Activated naive CD8-positive, alpha-beta T cell (primary cell): ENCODE measurements around the gene MICAL3.
A peak's percentile ranks its signal among the peaks of the same experiment; 100 is the strongest.

ENCODE experiments used
- H3K27ac Mint-ChIP-seq: one replicate; pipeline ENCODE4 v1.8.0; 2021; ENCODE audit warnings: mixed read lengths
- H3K27me3 Mint-ChIP-seq: one replicate; pipeline ENCODE4 v1.8.0; 2021; ENCODE audit warnings: mixed read lengths
- H3K36me3 Mint-ChIP-seq: one replicate; pipeline ENCODE4 v1.8.0; 2021; ENCODE audit warnings: mixed read lengths
- H3K4me1 Mint-ChIP-seq: one replicate; pipeline ENCODE4 v1.8.0; 2021; ENCODE audit warnings: low read depth, mixed read lengths
- H3K4me3 Mint-ChIP-seq: one replicate; pipeline ENCODE4 v1.8.0; 2021; ENCODE audit warnings: mild to moderate bottlenecking, mixed read lengths
- H3K9me3 Mint-ChIP-seq: one replicate; pipeline ENCODE4 v1.8.0; 2021; ENCODE audit warnings: low read depth, mixed read lengths

MICAL3 gene

DNA sequence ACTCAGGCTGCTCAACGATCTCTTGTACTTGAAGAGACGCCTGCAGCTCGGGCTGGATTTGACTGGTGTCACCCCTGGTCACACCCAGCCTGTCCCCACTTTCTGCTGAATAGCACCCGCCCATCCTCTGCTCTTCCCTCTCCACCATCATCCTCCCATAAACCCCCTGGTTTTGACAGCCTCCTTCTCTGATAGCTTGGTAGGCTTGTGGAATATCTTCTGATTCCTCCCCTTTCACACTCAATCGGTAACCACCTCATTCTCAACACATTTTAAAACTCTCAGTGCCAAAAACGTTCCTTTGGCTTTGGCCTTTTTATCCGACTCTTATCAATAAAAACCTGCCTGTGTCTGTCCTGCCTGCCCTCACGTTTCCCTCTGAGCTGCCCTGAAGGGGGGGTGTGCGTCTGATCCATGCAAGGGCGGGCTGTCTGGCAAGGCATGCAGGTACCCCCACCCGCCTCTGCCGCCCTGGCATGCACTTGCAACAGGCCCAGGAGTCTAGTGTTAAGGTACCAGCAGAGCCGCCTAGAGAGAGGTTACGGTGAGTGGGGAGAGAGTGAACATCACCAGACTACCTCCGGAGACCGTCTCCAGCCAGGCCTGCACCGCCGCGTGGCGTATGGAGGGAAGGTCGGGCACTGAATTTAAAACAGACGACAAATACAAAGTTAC lies 198.3 kb downstream of the MICAL3 start:
- Mint-ChIP-seq H3K27me3 (no peaks in the 10 kb centered on the region), H3K4me1 (peaks cover 7% of the 10 kb centered on the region), H3K27ac (peak overlapping the region; percentile 54), H3K9me3 (no peaks in the 10 kb centered on the region), H3K36me3 (peaks cover 2% of the 10 kb centered on the region), H3K4me3 (no peak overlapping the region)

DNA sequence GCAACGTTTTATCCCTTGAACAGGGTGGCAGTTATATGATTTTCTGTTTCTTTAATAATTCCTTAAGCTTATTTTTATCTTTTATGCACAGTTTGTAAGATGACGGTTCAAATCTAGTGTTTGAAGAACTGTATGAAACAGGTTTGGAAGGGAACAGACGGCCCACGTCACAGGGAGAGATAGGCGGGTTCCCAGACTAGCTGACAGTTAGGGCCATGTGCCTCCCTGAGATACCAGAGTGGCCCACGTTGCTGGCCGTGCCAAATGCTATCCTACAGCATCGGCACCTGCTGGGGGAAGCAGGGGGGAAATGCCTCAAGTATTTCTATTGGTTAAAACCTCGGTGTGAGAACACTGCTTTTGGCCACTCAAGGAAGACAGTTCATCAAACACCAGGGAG lies 199.9 kb downstream of the MICAL3 start:
- H3K27ac Mint-ChIP-seq, result no peak overlapping the region
- H3K4me1 Mint-ChIP-seq, result no peaks in the 10 kb centered on the region
- H3K36me3 Mint-ChIP-seq, result no peaks in the 10 kb centered on the region
- no peaks in the 10 kb centered on the region for H3K9me3 Mint-ChIP-seq
- no peaks in the 10 kb centered on the region for H3K27me3 Mint-ChIP-seq
- no peak overlapping the region for H3K4me3 Mint-ChIP-seq

DNA sequence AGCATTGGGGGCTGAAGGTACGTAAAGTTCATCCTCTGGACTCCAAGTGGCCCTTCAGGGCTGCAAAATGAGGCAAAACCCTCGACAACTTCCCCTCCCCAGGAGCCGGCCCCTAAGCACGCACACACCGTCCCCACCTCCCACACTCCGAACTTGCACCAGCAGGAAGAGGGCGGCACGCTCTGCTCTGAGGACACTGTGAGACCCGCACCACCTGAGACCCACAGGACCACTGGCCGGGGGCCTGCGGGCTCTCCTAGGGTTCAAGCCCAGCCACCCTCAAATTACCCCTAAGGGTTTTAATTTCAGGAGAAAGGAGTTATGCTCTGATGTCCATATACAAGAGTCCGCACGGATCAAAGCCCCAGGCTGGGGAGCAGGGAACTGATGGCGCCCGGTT lies 200.4 kb downstream of the MICAL3 start:
- no peak overlapping the region for H3K27ac Mint-ChIP-seq
- no peaks in the 10 kb centered on the region for H3K4me1 Mint-ChIP-seq
- no peaks in the 10 kb centered on the region for H3K36me3 Mint-ChIP-seq

DNA sequence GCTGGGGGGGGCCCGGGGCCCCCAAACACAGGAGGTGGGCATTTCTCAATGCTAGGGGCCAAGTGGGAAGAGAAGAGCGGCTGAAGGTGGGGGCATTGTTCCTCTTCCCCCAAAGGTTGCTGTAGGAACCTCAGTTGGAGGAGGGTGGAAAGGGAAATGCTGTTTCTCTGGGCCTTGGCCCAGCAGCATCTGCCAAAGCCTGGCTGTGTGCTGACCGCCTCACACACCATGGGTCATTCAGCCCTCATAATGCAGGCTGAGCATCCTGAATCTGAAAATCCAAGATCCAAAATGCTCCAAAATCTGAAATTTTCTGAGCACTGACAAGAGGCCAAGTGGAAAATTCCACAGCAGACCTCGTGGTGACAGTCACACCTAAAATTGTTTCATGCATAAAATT lies 201.1 kb downstream of the MICAL3 start:
- Mint-ChIP-seq H3K36me3 (no peaks in the 10 kb centered on the region), H3K4me1 (no peaks in the 10 kb centered on the region), H3K9me3 (no peaks in the 10 kb centered on the region), H3K4me3 (no peak overlapping the region), H3K27me3 (no peaks in the 10 kb centered on the region), H3K27ac (no peak overlapping the region)

More for the DNA sequence above, 200.4 kb downstream of the MICAL3 start:
- Mint-ChIP-seq H3K27me3 (no peaks in the 10 kb centered on the region), H3K9me3 (no peaks in the 10 kb centered on the region), H3K4me3 (no peak overlapping the region)

DNA sequence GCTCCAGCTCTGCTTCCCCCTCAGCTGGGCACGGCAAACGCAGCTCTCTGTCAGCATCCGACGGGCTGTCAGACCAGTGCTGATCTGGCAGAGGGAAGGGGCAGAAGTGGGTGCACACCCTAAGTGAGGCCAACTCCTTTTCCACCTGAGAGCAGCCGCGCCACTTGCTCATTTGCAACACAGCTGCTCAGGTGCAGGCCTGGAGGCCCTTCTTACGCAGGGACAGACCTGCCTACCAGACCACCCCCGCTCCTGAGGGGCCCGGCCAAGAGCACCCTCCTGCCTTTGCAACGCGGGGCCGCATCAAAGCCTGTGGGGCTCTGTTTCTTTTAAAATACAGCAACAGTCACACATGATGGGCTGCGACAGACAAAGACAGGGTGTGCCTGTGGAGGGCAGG lies 202.3 kb downstream of the MICAL3 start:
- no peak overlapping the region for H3K4me3 Mint-ChIP-seq
- no peaks in the 10 kb centered on the region for H3K27me3 Mint-ChIP-seq
- H3K36me3 Mint-ChIP-seq, result no peaks in the 10 kb centered on the region
- no peaks in the 10 kb centered on the region for H3K9me3 Mint-ChIP-seq
- H3K27ac Mint-ChIP-seq, result no peak overlapping the region
- no peaks in the 10 kb centered on the region for H3K4me1 Mint-ChIP-seq

DNA sequence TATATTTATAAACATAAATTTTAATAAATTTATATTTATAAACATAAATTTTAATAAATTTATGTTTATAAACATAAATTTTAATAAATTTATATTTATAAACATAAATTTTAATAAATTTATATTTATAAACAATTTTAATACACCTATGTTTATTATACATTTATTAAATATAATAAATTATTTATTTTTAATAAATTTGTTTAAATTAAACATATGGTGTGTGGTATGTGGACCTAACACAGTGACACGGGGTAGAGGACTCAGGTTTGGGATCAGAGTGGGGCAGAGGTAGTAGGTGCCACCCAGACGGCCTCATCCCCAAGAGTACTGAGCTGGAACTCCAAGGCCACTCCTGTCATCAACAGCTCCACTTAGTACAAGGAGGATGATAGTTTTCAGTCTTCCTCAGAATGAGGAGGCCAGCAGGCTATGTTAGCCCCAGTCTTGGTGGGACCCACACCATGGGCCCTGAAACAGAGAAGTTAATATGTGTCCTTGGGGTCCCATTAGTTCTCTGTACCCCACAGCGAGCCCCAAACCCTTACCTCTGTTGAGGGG lies 203.4 kb downstream of the MICAL3 start:
- Mint-ChIP-seq H3K27ac (no peak overlapping the region), H3K27me3 (no peaks in the 10 kb centered on the region), H3K4me1 (no peaks in the 10 kb centered on the region), H3K9me3 (no peaks in the 10 kb centered on the region), H3K36me3 (no peaks in the 10 kb centered on the region), H3K4me3 (no peak overlapping the region)

DNA sequence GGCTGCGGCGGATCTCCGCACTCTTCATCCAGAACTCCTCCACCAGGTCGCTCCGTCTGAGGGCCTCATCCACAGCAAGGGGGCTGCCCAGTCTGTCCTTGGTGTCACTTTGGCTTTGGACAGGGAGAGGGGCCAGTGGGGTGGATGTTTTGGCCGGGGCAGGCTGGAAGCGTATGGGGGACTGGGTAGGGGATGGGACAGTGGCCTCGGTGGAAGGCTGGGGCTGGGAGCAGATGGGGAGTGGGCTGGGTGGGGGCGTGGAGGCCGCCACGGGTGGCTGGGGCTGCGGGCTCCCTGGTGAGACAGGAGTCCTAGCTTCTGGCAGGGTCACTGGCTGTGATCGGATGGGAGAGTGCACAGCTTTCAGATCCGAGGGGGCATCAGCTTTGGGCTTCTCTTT lies 205.7 kb downstream of the MICAL3 start:
- H3K4me3 Mint-ChIP-seq, result no peak overlapping the region
- H3K27ac Mint-ChIP-seq, result no peak overlapping the region
- no peaks in the 10 kb centered on the region for H3K4me1 Mint-ChIP-seq
- no peaks in the 10 kb centered on the region for H3K9me3 Mint-ChIP-seq
- H3K36me3 Mint-ChIP-seq, result no peaks in the 10 kb centered on the region
- H3K27me3 Mint-ChIP-seq, result no peaks in the 10 kb centered on the region

DNA sequence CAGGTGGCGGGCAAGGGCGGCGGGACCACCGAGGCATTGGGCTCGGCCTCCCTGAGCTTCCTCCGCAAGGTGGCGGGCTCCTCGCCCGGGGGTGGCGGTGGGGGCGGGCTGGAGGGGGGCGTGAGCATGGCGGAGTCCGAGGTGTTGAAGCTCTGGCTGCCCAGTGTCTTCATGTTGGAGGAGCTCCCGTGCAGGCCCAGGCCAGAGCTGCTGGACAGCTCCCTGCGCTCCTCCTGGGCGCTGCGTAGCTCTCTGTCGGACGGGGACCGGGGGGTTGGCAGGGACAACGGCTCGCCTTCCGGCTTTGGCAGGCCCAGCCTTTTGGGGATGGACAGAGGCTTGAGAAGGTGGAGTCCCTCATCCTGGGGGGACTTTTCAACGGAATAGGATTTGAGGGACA lies 206.2 kb downstream of the MICAL3 start:
- no peaks in the 10 kb centered on the region for H3K4me1 Mint-ChIP-seq
- no peak overlapping the region for H3K4me3 Mint-ChIP-seq
- H3K9me3 Mint-ChIP-seq, result no peaks in the 10 kb centered on the region
- H3K27ac Mint-ChIP-seq, result no peak overlapping the region
- H3K36me3 Mint-ChIP-seq, result no peaks in the 10 kb centered on the region
- H3K27me3 Mint-ChIP-seq, result no peaks in the 10 kb centered on the region

DNA sequence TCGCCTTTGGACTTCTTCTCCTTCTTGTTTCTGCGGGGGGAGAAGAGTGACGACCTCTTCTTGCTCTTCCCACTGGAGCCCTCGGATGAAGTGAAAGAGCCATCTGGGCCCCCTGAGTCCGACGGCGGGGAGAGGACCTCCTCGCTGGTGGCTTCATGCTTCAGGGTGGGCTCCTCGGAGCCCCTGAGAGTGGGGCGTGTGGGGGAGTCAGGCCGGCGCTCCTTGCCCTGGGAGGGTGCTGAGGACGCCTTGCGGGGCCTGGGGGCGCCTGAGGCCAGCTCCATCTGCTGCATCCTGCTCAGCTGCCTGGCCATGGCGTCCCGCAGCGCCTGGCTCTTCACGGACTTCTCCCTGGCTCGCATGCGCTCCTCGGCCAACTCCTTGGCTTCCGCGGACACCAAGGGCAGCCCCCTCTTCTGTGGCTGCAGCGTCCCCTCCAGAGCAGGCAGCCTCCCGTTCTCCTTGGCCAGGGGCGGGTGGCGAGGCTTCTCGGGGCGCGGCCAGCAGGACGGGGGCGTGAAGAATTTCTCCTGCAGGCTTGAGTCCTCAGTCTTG lies 206.8 kb downstream of the MICAL3 start:
- no peak overlapping the region for H3K27ac Mint-ChIP-seq
- no peaks in the 10 kb centered on the region for H3K27me3 Mint-ChIP-seq
- H3K36me3 Mint-ChIP-seq, result no peaks in the 10 kb centered on the region
- H3K9me3 Mint-ChIP-seq, result no peaks in the 10 kb centered on the region
- H3K4me1 Mint-ChIP-seq, result no peaks in the 10 kb centered on the region
- no peak overlapping the region for H3K4me3 Mint-ChIP-seq

DNA sequence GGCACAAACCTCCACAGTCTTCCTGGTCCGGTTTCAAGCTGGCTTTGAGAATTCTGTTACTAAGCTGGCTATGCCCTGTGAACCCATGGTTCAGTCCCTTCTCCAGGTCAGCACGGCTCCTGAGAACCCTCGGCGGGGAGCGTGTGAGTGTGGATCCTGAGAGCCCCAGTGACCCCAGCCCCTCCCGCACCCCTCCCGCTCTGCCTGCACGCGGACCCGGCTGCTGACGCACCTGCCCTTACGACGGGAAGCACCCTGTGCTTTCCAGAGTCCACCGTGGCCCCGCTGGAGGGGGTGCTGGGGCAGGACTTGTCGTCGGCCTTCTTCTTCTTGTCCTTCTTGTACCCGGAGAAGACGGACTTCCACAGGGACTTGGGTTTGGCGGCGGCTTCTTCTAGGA lies 207.3 kb downstream of the MICAL3 start:
- Mint-ChIP-seq H3K4me1 (no peaks in the 10 kb centered on the region), H3K9me3 (no peaks in the 10 kb centered on the region), H3K36me3 (no peaks in the 10 kb centered on the region), H3K4me3 (no peak overlapping the region), H3K27ac (no peak overlapping the region), H3K27me3 (no peaks in the 10 kb centered on the region)

DNA sequence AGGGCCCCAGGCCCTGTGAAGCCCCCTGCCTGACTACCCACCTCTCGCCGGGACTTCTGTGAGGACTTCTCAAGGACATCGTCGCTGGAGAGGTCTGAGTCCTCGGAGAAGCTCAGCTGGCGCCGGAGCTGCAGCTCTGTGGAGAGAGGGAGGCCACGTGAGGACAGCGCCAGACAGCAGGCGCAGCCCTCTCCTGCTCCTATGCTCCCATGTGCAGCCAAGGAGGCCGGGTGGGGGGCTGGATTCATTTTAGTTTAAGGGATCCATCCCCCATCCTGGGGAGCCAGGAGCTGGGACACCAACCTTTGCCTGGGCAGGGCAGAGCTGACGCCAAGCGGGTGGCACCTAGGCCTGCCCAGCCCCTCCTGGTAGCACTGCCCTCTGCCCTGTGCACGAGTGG lies 207.7 kb downstream of the MICAL3 start:
- Mint-ChIP-seq H3K27me3 (no peaks in the 10 kb centered on the region), H3K9me3 (no peaks in the 10 kb centered on the region), H3K4me3 (no peak overlapping the region), H3K36me3 (no peaks in the 10 kb centered on the region), H3K27ac (no peak overlapping the region), H3K4me1 (no peaks in the 10 kb centered on the region)

DNA sequence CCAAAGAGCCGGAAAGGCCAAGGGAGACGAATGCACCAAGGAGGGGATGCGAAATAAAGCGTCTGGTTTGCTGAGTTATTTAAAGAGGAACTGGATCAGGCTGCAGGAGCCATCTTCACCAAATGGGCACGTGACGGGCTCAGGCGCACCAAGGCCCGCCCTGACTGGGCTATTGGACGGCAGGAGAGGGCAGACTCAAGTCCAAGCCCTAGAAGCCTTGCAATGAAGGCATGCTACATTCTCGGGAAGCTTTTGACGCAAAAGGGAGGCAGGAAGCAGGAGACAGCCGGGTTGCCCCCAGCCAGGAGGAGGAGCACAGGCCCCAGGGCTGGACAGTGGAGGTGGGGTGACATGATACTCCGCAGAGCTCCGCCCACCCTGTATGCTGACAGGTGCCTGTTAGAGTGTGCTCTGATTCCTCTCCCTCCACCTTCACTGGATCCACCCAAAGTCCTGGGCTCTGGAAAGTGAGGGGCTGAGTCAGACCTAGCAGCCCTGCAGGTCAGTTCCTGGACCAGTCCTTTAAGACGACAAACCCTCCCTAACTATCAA lies 208.6 kb downstream of the MICAL3 start:
- Mint-ChIP-seq H3K27me3 (no peaks in the 10 kb centered on the region), H3K27ac (no peak overlapping the region), H3K9me3 (no peaks in the 10 kb centered on the region), H3K36me3 (no peaks in the 10 kb centered on the region), H3K4me1 (no peaks in the 10 kb centered on the region), H3K4me3 (no peak overlapping the region)

DNA sequence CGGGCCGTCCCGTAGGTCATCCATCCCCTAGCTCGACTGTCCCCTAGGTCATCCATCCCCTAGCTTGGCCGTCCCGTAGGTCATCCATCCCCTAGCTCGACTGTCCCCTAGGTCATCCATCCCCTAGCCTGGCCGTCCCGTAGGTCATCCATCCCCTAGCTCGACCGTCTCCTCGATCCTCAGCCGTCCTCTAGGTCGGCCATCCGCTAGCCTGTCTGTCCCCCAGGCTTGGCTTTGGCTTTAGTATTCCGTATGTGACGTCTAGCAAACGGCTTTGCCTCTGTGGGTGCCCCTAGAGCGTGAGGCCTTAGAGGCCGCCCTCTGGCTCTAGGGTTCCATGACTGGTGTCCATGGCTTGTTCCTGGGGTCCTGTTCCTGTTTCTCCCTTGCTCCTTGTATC lies 209.5 kb downstream of the MICAL3 start:
- H3K27ac Mint-ChIP-seq, result no peak overlapping the region
- H3K4me3 Mint-ChIP-seq, result no peak overlapping the region
- no peaks in the 10 kb centered on the region for H3K4me1 Mint-ChIP-seq
- no peaks in the 10 kb centered on the region for H3K27me3 Mint-ChIP-seq
- H3K36me3 Mint-ChIP-seq, result no peaks in the 10 kb centered on the region
- no peaks in the 10 kb centered on the region for H3K9me3 Mint-ChIP-seq

DNA sequence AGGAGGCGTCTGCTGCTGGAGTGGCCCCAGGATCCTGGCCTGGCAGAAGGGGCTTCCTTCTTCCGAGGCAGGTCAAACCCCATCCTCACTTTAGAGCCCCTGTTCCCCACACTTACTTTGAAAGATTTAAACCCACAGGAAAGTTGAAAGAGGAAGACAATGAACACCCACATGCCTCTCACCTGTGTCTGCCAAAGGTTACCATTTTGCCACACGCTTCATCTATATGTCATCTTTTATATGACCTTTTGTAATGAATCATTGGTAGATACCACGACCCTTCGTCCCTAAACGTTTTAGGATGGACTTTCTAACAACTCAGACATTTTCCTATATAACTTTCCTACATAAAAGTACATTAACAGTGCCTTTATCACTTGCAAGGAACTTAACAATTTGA lies 210.3 kb downstream of the MICAL3 start:
- Mint-ChIP-seq H3K27ac (no peak overlapping the region), H3K36me3 (no peaks in the 10 kb centered on the region), H3K9me3 (no peaks in the 10 kb centered on the region), H3K4me1 (no peaks in the 10 kb centered on the region), H3K27me3 (no peaks in the 10 kb centered on the region), H3K4me3 (no peak overlapping the region)

DNA sequence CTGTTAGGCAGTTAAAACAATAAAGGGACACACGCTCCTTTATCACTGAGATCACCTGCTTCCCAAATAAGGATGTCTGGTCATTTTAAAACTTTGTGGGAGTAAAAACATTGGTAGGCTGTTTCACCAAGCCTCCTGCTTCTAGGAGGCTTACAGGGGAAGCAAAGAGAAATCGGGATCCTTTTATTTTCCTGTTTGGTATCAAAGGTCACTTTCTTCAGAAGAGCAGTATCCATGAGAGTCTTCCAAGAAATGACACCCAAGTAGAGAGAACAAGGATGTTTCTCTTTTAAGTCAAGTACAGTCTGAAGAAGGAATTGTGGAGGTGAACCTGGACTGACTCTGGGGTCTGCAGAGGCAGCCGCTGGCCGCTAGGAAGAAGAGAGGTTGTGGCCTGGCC lies 213.2 kb downstream of the MICAL3 start:
- Mint-ChIP-seq H3K36me3 (peaks cover 2% of the 10 kb centered on the region), H3K27ac (no peak overlapping the region), H3K9me3 (no peaks in the 10 kb centered on the region), H3K4me1 (no peaks in the 10 kb centered on the region), H3K4me3 (no peak overlapping the region), H3K27me3 (no peaks in the 10 kb centered on the region)
